Activated T-cell treated with anti-CD3 and anti-CD28 coated beads, Interleukin-2, amount 50 U/mL, for 72 hours (primary cell): ENCODE results near the gene DDC. TPM values are rescaled to one million over a fixed set of nuclear protein-coding genes. Genes with fewer than 3 reads are reported as not detected.
"Not testable (repeated sequence)": the region's sequence is repeated elsewhere in the genome, so short reads cannot be mapped to it uniquely, and the experiment has no call there.

Experiments
- ATAC-seq, 2 donors: fragments of 150-1000 bp; cut with Tn5 transposase; replicated peaks in 1 of 2; 2 replicates each; pipeline ENCODE4 v1.10.0; 2021; ENCODE audit warnings: moderate library complexity in 2 of 2, mild to moderate bottlenecking in 1 of 2
- DNase-seq, 2 donors: peaks; one replicate each; pipeline ENCODE4 v3.0.0; 2021 to 2022; ENCODE audit warnings: mixed read lengths in 1 of 2
- H3K27ac Mint-ChIP-seq: one replicate; pipeline ENCODE4 v1.8.0; 2022; ENCODE audit warnings: mild to moderate bottlenecking, moderate library complexity, mixed read lengths
- H3K27me3 Mint-ChIP-seq: one replicate; pipeline ENCODE4 v1.8.0; 2022; ENCODE audit warnings: low read depth, mixed read lengths
- H3K36me3 Mint-ChIP-seq, 2 donors: one replicate each; pipeline ENCODE4 v1.8.0; 2022; ENCODE audit warnings: mixed read lengths in 2 of 2, mild to moderate bottlenecking in 1 of 2; ENCODE audit not compliant: insufficient read depth in 2 of 2
- H3K4me1 Mint-ChIP-seq: one replicate; pipeline ENCODE4 v1.8.0; 2022; ENCODE audit warnings: low read depth, mixed read lengths
- H3K4me3 Mint-ChIP-seq, 2 donors: one replicate each; pipeline ENCODE4 v1.8.0; 2022; ENCODE audit warnings: mild to moderate bottlenecking in 2 of 2, mixed read lengths in 2 of 2, moderate library complexity in 2 of 2
- H3K9me3 Mint-ChIP-seq, 2 donors: one replicate each; pipeline ENCODE4 v1.8.0; 2022; ENCODE audit warnings: mixed read lengths in 2 of 2
- total RNA-seq, 2 donors: library from RNA; stranded (reverse); gene quantifications; one replicate each; pipeline ENCODE4 v1.2.3, GENCODE V29; 2022

Gene DDC
- total RNA-seq, 2 donors from 2014 or later: not detected

DNA sequence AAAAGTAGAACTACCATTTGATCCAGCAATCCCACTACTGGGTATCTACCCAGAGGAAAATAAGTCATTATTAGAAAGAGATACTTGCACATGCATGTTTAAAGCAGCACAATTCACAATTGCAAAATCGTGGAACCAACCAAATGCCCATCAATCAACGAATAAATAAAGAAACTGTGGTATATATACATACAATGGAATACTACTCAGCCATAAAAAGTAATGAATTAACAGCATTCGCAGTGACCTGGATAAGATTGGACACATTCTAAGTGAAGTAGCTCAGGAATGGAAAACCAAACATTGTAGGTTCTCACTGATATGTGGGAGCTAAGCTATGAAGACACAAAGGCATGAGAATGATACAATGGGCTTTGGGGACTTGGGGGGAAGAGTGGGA lies 45.9 kb downstream of the DDC start:
- H3K4me3 Mint-ChIP-seq, H3K36me3 Mint-ChIP-seq, DNase-seq, H3K4me1 Mint-ChIP-seq, H3K27ac Mint-ChIP-seq, ATAC-seq, H3K9me3 Mint-ChIP-seq: not testable (repeated sequence)
- peaks cover 64% of the 10 kb centered on the region for H3K27me3 Mint-ChIP-seq

DNA sequence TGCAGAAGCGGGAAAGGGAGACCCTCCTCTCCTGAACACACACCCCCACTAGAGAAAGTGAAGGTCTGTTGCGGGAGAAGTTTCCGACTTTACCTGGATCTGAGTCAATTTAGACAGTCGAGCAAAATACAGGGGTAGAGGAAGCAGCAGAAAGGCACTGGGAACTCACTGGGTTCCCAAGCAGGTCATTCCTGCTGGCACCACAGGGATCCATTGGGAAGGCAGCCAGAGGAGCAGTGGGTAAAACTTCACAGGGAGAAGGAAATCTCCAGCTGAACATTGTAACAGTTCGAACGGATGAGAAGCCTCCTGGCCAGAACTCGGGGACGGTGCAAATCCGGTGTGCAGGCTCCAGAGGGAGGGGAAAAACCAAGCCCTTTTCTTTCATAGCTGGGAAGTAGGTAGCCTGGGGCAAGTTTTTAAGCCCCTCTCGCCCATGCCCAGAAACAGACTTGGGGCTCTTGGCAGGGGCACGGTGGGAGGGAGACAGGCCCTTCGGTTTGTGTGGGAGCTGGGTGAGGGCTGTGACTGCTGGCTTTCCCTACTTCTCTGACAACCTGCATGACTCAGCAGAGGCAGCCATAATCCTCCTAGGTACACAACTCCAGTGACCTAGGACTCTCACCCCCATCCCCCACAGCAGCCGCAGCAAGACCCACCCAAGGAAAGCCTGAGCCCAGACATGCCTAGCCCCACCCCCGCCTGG lies 51.9 kb downstream of the DDC start:
- Mint-ChIP-seq H3K4me3 (no peak overlapping the region), H3K36me3 (peaks cover 4% of the 10 kb centered on the region in 2 donors), H3K27me3 (peaks cover 41% of the 10 kb centered on the region), H3K27ac (no peak overlapping the region), H3K4me1 (no peaks in the 10 kb centered on the region), H3K9me3 (peaks cover 3% of the 10 kb centered on the region in 2 donors)
- DNase-seq (no peak), ATAC-seq (no peak)

DNA sequence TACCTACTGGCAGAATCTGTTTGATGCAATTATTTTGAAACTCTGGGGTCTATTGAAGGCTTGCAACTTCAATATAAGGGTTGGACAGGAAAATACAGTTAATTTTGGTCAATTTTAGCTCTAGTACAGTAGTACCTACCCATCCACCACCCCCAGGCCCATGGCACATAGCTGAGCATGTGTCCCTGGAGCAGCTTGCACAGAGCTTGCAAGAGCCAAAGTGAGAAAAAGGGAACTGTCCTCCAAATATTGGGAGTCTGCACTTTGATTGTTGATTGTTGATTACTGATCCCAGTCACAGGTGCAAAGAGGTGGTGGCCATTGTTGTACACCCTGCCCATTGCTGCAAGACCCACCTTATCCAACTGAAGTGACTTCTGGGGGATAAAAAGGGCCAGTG lies 52.8 kb downstream of the DDC start:
- H3K27ac Mint-ChIP-seq: no peak overlapping the region
- H3K27me3 Mint-ChIP-seq: peaks cover 41% of the 10 kb centered on the region
- no peak for ATAC-seq
- DNase-seq: no peak
- H3K4me1 Mint-ChIP-seq: no peaks in the 10 kb centered on the region
- peaks cover 1 to 3% of the 10 kb centered on the region in 2 donors for H3K9me3 Mint-ChIP-seq
- H3K4me3 Mint-ChIP-seq: no peak overlapping the region
- peaks cover 4% of the 10 kb centered on the region in 2 donors for H3K36me3 Mint-ChIP-seq

DNA sequence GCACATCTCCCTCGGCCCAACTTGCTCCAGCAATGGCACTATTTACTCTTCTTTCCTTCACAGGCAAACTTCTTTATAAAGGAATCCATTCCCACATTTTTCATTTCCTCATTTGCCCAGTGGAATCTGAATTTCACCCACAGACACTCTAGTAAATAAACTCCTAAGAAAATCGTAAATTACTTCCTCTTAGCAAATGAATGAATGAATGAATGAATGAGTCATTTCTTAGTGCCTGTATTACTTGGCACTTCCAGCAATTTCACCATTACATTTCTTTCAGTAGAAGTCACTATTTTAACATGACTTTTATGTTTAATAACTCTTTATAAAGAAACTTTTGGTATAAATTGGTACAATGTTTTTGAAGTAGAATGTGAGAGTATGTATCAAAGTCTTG lies 55.7 kb downstream of the DDC start:
- DNase-seq (no peak), ATAC-seq (no peak)
- Mint-ChIP-seq H3K27me3 (peaks cover 19% of the 10 kb centered on the region), H3K36me3 (no peaks in the 10 kb centered on the region), H3K27ac (no peak overlapping the region), H3K4me3 (no peak overlapping the region), H3K4me1 (no peaks in the 10 kb centered on the region), H3K9me3 (no peaks in the 10 kb centered on the region)

DNA sequence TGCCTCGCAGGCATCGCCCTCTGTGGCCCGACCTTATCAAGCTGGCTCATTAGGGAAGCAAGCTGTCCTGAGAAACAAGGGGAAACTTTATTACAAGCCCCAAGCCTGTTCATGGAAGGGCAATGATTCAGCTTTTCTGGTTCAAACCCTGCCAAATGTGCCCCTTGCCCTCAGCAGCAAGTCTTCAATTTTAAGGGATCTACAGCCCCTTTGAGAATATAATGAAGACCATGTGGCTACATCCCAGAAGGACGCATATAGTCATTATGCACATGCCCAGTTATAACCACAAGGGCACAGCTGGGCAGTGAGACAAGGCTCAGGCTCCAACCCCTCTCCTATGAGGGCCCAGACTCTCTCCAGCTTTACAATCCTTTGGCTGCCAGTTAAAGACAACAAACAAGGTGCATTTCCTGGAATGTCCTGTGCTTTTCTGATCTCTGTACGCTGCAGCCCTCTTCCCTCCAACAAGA lies 56.7 kb downstream of the DDC start:
- no peaks in the 10 kb centered on the region for H3K36me3 Mint-ChIP-seq
- no peak overlapping the region for H3K27ac Mint-ChIP-seq

DNA sequence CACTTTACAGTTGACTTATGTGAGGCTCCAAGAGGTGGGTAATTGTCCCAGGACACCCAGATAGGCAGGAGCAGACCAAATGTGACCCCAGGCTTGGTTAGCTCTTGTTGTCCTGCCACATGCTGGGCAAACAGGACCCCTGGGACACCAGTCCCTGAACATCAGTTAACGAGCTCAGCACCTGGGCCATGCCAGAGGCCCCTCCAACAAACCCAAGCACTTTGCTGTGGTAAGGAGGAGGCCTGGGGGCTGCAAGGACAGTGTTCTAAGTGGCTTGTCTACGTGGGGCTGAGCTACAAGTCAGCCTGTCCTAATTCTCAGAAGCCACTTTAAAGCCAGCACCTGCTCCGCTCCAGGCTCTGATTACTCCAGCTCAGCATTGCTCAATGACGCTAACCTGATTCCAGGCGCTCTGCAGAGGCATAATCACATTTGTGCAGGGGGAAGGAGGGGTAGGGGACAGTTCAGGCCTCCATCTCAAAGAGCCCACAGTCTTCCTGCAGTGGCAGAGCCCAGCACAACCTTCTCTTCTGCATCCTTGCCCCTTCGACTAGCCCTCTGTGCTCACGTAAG lies 57.2 kb downstream of the DDC start:
- ATAC-seq (no peak), DNase-seq (no peak)
- Mint-ChIP-seq H3K27me3 (peaks cover 14% of the 10 kb centered on the region), H3K27ac (no peak overlapping the region), H3K4me1 (no peaks in the 10 kb centered on the region), H3K9me3 (no peaks in the 10 kb centered on the region), H3K4me3 (no peak overlapping the region), H3K36me3 (no peaks in the 10 kb centered on the region)

More for the DNA sequence above, 56.7 kb downstream of the DDC start:
- Mint-ChIP-seq H3K9me3 (no peaks in the 10 kb centered on the region), H3K4me3 (no peak overlapping the region), H3K27me3 (peaks cover 14% of the 10 kb centered on the region), H3K4me1 (no peaks in the 10 kb centered on the region)
- no peak for DNase-seq
- ATAC-seq: no peak

DNA sequence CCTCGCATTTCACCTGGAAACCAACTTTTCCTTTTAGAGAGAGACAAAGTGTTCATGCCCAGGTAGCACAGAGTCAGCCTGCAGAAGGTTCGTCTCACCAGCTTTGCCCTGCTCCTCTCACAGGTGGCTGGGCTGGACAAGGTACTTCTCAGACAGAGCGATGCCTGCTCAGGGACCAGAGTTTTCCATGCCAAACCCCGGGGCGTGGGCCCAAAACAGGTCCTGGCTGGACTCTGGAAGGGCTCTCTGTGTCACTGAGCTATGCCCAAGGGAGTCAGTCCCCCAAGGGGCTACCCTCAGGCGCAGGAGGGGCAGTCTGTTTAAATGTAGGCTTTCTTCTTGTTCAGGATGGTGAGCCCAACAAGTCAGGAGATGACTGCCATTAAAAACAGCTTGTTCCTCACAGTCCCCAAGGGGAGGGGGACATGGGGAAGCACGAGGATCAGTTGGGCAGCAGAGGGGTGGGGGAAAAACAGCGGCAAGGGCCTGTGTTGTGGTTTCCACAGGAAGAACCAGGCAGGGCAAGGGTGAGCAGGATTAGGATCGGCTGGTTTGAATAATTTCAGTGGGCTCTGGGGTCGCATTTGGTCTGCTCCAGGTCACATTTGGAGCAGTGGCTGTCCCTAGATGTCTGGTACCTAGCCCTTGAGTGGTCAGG lies 59.5 kb downstream of the DDC start:
- Mint-ChIP-seq H3K27me3 (peaks cover 14% of the 10 kb centered on the region), H3K4me3 (no peak overlapping the region), H3K9me3 (no peaks in the 10 kb centered on the region), H3K36me3 (no peaks in the 10 kb centered on the region), H3K27ac (no peak overlapping the region), H3K4me1 (no peaks in the 10 kb centered on the region)
- DNase-seq (no peak), ATAC-seq (no peak)

DNA sequence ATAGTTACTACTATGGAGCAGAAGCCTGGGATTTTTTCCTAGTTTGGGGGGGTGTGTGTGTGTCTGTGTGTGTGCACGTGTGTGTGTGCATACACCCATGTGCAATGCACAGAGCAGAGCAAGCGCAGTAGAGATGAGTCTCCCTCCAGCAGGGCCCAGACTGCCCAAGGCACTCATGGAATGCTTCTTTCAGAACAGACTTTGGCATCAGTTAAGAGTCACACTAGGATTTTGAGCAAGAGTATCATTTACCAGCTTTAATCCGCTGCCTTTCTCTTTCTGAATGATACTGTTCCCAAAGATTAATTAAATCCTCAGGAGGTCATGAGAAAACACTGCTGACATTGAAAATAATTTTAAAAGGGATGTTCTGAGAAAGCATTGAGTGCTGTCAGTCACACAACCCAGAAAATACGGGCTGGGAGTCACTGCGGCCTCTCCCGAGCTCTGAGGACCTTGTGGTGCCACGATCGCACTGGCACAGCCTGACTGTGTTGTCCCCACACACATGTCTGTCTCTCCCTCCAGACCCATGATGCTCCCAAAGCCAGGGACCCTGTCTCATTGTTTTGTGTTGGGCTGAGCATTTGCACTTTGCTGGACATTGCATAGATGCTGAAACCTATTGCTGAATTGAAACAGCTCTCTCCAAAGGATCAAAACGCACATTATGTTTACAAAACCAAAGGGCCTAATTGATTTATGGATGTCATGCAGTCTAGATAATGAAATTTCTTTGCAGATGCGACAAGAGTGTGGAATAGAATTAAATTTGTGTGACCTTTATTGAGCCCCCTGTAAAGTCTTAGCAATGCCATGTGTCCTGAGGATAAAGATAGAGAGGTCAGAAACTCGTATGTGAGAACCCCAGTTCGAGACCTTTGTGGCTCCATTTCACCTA lies 60.3 kb downstream of the DDC start:
- ATAC-seq (no peak), DNase-seq (no peak)
- no peak overlapping the region for H3K4me3 Mint-ChIP-seq
- H3K27me3 Mint-ChIP-seq: peaks cover 14% of the 10 kb centered on the region
- H3K36me3 Mint-ChIP-seq: no peaks in the 10 kb centered on the region
- H3K9me3 Mint-ChIP-seq: no peaks in the 10 kb centered on the region
- no peak overlapping the region for H3K27ac Mint-ChIP-seq
- H3K4me1 Mint-ChIP-seq: no peaks in the 10 kb centered on the region

DNA sequence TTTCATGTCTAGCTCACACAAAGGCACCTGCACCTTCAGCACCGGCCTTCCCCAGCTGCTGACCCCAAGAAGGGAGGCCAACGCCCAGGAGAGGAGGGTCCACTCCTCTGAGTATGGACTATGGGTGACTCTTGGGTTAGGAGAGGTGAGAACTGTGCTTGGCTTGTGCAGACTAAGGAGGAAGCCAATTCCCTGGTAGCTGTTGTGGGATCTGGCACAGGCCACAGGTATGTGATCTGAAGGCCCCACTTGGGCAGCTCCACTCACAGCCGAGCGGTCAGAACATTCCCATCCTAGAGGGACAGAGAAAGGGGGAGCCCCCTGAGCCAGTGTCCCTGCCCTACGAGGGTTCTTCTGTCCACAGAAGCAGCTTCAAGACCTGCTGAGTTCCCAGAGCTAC lies 62.3 kb downstream of the DDC start:
- ATAC-seq: no peak
- Mint-ChIP-seq H3K27me3 (peaks cover 15% of the 10 kb centered on the region), H3K4me1 (no peaks in the 10 kb centered on the region), H3K27ac (no peak overlapping the region), H3K4me3 (no peak overlapping the region), H3K36me3 (no peaks in the 10 kb centered on the region), H3K9me3 (no peaks in the 10 kb centered on the region)
- DNase-seq: no peak

DNA sequence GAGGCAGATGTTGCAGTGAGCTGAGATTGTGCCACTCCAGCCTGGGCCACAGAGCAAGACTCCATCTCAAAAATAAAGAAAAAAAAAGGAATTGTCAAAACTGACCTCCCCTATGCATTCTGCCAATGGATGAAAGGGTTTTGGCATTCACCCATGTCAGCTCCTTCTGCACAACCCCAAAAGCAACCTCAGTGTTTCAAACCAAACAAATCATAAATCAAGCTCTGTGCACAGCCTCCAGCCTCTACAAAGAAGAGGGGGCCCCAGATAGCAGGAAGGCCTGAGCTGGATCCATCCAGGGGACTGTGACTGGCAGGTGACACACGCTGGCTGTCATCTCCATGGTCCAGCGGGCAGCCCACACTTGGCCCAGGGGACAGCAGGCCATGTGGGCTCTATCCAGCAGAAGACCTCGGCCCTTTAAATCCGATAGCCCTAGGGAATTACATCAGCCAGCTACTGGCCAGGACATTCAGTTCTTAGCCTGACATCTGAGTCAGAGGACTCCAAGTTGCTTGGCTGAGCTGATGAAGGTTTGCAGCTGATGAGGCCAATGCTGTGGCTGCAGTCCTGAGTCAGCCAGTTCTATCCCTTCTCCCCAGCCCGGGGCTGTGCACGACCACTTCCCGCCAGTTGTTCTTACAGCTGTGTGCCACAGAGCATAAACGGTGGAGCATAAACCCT lies 63.1 kb downstream of the DDC start:
- Mint-ChIP-seq H3K9me3 (no peaks in the 10 kb centered on the region), H3K4me1 (peaks cover 1% of the 10 kb centered on the region), H3K4me3 (no peak overlapping the region), H3K27me3 (peaks cover 20% of the 10 kb centered on the region), H3K27ac (no peak overlapping the region), H3K36me3 (no peaks in the 10 kb centered on the region)
- ATAC-seq (no peak), DNase-seq (no peak)

DNA sequence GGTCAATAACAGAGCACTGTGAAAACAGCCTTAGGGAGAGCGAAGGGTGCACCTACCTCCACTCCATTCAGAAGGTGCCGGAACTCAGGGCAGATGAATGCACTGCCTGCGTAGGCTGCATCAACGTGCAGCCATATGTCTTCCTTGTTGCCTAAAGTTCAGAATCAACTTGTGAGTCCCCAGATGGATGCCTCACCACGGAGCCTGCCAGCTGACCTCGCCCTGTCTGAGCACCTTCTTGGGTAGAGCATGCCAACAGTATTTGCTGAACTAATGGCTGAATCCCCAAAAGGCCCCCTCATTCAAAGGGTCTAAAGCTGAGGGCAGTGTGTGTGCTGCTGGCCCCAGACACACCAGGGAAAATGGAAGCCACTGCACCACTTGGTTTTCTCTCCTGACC lies 66.1 kb downstream of the DDC start:
- Mint-ChIP-seq H3K36me3 (no peaks in the 10 kb centered on the region), H3K4me3 (no peak overlapping the region), H3K27me3 (peaks cover 24% of the 10 kb centered on the region), H3K9me3 (no peaks in the 10 kb centered on the region), H3K4me1 (peaks cover 8% of the 10 kb centered on the region), H3K27ac (no peak overlapping the region)
- no peak for ATAC-seq
- no peak for DNase-seq

DNA sequence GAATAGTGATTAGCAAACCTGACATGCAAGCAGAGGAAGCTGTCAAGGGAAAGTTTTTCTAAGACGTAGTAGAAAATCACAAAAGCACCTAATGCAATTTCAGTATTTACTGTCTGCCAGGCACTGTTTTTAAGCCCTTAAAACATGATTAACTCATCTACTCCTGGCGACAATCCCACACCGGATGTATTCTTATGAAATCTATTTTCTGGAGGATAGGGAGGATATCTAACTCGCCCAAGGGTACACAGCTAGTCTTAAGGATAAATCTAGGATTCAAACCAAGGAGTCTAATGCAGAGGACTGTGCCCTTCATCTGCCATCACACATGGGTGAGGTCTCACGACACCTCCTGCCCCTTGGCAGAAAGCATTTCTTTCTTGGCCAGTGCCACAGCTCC lies 67.2 kb downstream of the DDC start:
- Mint-ChIP-seq H3K36me3 (no peaks in the 10 kb centered on the region), H3K4me3 (no peak overlapping the region), H3K27me3 (peaks cover 30% of the 10 kb centered on the region), H3K9me3 (no peaks in the 10 kb centered on the region), H3K4me1 (peaks cover 8% of the 10 kb centered on the region), H3K27ac (no peak overlapping the region)
- ATAC-seq (no peak), DNase-seq (no peak)
